Measurements from ENCODE around the gene SP8.

DNA sequence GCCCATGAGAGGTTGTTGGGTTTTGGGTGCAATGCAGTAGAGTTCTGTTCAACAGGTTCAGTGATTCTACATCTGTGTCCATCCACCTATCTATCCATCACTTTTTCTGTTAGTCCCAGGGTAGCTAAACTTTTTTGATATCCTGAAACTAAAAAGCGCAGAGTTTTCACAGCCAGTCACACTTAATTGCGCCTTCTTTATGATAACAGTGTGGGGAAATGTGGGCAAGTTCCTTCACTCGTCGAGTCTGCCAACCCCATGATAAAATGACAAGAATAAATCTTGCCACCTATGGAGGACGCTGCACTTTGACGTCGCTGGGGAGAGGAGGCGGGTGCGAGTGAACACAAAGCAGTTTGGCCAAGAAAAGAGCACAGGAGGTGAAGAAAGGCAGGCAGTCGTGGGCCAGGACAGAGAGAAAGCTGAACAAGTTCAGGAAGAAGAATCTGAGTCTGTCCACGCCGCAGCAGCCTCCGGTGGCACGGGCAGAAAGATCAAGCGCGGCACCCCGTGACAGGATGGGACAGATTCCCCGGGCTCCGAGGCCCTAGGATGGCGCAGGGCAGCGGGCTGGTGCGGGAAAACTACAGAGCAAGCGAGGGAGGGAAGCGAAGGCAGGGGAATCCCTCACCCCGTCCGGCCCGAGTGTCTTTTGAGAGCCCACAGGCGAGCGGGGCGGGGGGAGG is 9.2 kb downstream of the SP8 start:
- TF ChIP-seq SRF (IDR thresholded peaks at IDR 0.05; ENCODE audit: low read depth) = no peak
- no peak for TF ChIP-seq YY1 (IDR thresholded peaks at IDR 0.05; ENCODE audit: extremely low read depth, insufficient replicate concordance, low read depth, low read length)
- TF ChIP-seq, protein P1, sequence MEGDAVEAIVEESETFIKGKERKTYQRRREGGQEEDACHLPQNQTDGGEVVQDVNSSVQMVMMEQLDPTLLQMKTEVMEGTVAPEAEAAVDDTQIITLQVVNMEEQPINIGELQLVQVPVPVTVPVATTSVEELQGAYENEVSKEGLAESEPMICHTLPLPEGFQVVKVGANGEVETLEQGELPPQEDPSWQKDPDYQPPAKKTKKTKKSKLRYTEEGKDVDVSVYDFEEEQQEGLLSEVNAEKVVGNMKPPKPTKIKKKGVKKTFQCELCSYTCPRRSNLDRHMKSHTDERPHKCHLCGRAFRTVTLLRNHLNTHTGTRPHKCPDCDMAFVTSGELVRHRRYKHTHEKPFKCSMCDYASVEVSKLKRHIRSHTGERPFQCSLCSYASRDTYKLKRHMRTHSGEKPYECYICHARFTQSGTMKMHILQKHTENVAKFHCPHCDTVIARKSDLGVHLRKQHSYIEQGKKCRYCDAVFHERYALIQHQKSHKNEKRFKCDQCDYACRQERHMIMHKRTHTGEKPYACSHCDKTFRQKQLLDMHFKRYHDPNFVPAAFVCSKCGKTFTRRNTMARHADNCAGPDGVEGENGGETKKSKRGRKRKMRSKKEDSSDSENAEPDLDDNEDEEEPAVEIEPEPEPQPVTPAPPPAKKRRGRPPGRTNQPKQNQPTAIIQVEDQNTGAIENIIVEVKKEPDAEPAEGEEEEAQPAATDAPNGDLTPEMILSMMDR (IDR thresholded peaks at IDR 0.05 in 2 of 3, conservative IDR thresholded peaks at IDR 0.05 in 1 of 3; ENCODE audit: borderline replicate concordance in 1 of 3, insufficient read depth in 1 of 3, low read depth in 2 of 3, low read length in 2 of 3) = no peak
- no peak for TF ChIP-seq EZH2phosphoT487 (IDR thresholded peaks at IDR 0.05; ENCODE audit: borderline replicate concordance)

All from HCT116 (cell line).